K562 (cell line): ENCODE data around the gene IQCN. TPM values are rescaled to one million over a fixed set of nuclear protein-coding genes. Genes with fewer than 3 reads are reported as not detected.

Source experiments
- HCFC1 ChIP-seq: IDR thresholded peaks from 2 replicates; pipeline ENCODE4 v1.6.1; 2012; ENCODE audit warnings: low read depth, low read length, improper control_type of control experiment
- MTA3 ChIP-seq: fragments of 450-650 bp; formaldehyde crosslinking; IDR thresholded peaks from 2 replicates; pipeline ENCODE4 v1.6.1; 2017; ENCODE audit warnings: mild to moderate bottlenecking, borderline replicate concordance
- PYGO2 ChIP-seq: fragments of 450-650 bp; IDR thresholded peaks from 2 replicates; pipeline ENCODE4 v1.6.1; 2016; ENCODE audit warnings: mild to moderate bottlenecking, missing genetic modification characterization, moderate library complexity, missing compliant biosample characterization
- SIX5 ChIP-seq, 2 experiments: IDR thresholded peaks; 2 replicates each; pipeline ENCODE4 v1.6.1; 2011; ENCODE audit warnings: low read length in 2 of 2, borderline replicate concordance in 1 of 2, low read depth in 1 of 2, mild to moderate bottlenecking in 1 of 2, moderate library complexity in 1 of 2; ENCODE audit not compliant: insufficient read depth in 1 of 2
- ZNF253 ChIP-seq: fragments of 250-450 bp; sonication (Bioruptor Pico); conservative IDR thresholded peaks from 2 replicates; pipeline ENCODE4 v1.6.1; 2021; ENCODE audit warnings: mild to moderate bottlenecking
- polyA plus RNA-seq, 8 experiments: library from polyadenylated mRNA; depleted of rRNA in 4 of 8; stranded (reverse) in 5 of 8; unstranded in 3 of 8; fragments of >200 nt; fragmentation: Nextera tagmentation in 2 of 8; fragmentation: Illumina TruSeq in 1 of 8; extraction: Ambion mirVana in 2 of 8; extraction: Trizol in 1 of 8; gene quantifications; 2 replicates each; pipeline versions ENCODE4 v1.2.1 to v1.2.3, GENCODE V29; 2011 to 2014; ENCODE audit warnings: inconsistent platforms in 1 of 8, missing spikeins in 1 of 8
- total RNA-seq, 7 experiments: library from RNA; depleted of rRNA in 6 of 7; stranded (reverse); fragments of >200 nt in 6 of 7; fragmentation: Illumina TruSeq in 2 of 7; extraction: Trizol in 2 of 7; gene quantifications; 2 replicates each; pipeline versions ENCODE4 v1.2.1 to v1.2.3, GENCODE V29; 2011 to 2021; ENCODE audit warnings: low replicate concordance in 1 of 7
- TF ChIP-seq, protein P1 (sequence below): fragments of 450-650 bp; IDR thresholded peaks from 2 replicates; pipeline ENCODE4 v1.6.1; 2016; ENCODE audit warnings: mild to moderate bottlenecking, moderate library complexity
- TF ChIP-seq, protein P2 (sequence below): fragments of 200-800 bp; sonication (Bioruptor generic); IDR thresholded peaks from 2 replicates; pipeline ENCODE4 v1.6.1; 2017; ENCODE audit warnings: missing genetic modification characterization, missing compliant biosample characterization
- TF ChIP-seq, protein P3 (sequence below): sonication (generic); formaldehyde crosslinking; IDR thresholded peaks from 2 replicates; pipeline ENCODE4 v1.8.1; 2023; ENCODE audit warnings: mild to moderate bottlenecking, missing genetic modification reagents

IQCN gene
- total and polyA plus RNA-seq, 9 of the 15 experiments (the other 6 are each of a cell fraction or from before 2014, with no cell fraction given), result 0.01 to 0.07 (median 0.04) TPM; not detected in 3

DNA sequence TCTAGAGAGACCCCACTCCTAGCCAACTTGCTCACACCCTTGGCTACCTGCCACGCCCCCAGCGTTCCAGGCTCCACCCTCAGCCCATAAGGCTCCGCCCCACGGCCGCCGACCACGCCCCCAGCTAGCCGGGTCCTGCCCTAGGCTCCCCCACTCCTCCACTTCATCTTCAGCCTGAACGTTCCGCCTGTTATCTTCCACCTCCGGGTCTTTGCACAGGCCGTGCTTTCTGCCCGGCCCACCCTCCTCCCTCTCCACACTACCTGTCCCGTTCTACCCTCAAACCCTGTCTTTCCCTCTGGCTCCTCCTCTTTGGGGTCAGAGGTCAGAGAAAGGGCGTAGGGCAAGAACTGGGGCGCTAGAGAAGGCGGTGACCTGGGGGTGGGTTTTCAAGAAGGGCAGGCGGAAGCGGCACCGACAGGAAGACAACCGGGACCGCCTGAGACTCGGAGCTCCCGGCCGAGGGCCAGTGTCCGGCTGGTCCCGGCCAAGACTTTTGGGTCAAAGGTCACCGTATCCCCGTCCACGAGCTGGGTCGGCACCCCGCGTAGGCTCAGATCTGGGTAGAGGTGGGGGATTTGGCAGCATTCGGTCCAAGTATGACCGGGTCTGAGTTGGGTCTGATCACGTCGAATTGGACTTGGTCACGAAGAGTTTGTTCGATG, 50.3 kb downstream of the IQCN start (continued):
- TF ChIP-seq, protein P1, sequence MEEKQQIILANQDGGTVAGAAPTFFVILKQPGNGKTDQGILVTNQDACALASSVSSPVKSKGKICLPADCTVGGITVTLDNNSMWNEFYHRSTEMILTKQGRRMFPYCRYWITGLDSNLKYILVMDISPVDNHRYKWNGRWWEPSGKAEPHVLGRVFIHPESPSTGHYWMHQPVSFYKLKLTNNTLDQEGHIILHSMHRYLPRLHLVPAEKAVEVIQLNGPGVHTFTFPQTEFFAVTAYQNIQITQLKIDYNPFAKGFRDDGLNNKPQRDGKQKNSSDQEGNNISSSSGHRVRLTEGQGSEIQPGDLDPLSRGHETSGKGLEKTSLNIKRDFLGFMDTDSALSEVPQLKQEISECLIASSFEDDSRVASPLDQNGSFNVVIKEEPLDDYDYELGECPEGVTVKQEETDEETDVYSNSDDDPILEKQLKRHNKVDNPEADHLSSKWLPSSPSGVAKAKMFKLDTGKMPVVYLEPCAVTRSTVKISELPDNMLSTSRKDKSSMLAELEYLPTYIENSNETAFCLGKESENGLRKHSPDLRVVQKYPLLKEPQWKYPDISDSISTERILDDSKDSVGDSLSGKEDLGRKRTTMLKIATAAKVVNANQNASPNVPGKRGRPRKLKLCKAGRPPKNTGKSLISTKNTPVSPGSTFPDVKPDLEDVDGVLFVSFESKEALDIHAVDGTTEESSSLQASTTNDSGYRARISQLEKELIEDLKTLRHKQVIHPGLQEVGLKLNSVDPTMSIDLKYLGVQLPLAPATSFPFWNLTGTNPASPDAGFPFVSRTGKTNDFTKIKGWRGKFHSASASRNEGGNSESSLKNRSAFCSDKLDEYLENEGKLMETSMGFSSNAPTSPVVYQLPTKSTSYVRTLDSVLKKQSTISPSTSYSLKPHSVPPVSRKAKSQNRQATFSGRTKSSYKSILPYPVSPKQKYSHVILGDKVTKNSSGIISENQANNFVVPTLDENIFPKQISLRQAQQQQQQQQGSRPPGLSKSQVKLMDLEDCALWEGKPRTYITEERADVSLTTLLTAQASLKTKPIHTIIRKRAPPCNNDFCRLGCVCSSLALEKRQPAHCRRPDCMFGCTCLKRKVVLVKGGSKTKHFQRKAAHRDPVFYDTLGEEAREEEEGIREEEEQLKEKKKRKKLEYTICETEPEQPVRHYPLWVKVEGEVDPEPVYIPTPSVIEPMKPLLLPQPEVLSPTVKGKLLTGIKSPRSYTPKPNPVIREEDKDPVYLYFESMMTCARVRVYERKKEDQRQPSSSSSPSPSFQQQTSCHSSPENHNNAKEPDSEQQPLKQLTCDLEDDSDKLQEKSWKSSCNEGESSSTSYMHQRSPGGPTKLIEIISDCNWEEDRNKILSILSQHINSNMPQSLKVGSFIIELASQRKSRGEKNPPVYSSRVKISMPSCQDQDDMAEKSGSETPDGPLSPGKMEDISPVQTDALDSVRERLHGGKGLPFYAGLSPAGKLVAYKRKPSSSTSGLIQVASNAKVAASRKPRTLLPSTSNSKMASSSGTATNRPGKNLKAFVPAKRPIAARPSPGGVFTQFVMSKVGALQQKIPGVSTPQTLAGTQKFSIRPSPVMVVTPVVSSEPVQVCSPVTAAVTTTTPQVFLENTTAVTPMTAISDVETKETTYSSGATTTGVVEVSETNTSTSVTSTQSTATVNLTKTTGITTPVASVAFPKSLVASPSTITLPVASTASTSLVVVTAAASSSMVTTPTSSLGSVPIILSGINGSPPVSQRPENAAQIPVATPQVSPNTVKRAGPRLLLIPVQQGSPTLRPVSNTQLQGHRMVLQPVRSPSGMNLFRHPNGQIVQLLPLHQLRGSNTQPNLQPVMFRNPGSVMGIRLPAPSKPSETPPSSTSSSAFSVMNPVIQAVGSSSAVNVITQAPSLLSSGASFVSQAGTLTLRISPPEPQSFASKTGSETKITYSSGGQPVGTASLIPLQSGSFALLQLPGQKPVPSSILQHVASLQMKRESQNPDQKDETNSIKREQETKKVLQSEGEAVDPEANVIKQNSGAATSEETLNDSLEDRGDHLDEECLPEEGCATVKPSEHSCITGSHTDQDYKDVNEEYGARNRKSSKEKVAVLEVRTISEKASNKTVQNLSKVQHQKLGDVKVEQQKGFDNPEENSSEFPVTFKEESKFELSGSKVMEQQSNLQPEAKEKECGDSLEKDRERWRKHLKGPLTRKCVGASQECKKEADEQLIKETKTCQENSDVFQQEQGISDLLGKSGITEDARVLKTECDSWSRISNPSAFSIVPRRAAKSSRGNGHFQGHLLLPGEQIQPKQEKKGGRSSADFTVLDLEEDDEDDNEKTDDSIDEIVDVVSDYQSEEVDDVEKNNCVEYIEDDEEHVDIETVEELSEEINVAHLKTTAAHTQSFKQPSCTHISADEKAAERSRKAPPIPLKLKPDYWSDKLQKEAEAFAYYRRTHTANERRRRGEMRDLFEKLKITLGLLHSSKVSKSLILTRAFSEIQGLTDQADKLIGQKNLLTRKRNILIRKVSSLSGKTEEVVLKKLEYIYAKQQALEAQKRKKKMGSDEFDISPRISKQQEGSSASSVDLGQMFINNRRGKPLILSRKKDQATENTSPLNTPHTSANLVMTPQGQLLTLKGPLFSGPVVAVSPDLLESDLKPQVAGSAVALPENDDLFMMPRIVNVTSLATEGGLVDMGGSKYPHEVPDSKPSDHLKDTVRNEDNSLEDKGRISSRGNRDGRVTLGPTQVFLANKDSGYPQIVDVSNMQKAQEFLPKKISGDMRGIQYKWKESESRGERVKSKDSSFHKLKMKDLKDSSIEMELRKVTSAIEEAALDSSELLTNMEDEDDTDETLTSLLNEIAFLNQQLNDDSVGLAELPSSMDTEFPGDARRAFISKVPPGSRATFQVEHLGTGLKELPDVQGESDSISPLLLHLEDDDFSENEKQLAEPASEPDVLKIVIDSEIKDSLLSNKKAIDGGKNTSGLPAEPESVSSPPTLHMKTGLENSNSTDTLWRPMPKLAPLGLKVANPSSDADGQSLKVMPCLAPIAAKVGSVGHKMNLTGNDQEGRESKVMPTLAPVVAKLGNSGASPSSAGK, result no peak
- TF ChIP-seq, protein P2, sequence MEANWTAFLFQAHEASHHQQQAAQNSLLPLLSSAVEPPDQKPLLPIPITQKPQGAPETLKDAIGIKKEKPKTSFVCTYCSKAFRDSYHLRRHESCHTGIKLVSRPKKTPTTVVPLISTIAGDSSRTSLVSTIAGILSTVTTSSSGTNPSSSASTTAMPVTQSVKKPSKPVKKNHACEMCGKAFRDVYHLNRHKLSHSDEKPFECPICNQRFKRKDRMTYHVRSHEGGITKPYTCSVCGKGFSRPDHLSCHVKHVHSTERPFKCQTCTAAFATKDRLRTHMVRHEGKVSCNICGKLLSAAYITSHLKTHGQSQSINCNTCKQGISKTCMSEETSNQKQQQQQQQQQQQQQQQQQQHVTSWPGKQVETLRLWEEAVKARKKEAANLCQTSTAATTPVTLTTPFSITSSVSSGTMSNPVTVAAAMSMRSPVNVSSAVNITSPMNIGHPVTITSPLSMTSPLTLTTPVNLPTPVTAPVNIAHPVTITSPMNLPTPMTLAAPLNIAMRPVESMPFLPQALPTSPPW, result peak; percentile 72
- TF ChIP-seq ZNF253 (CRISPR knock-in tag), result no peak
- TF ChIP-seq HCFC1, result peak; percentile 61; the same call in 1 of the 2 replicates
- peak; percentile 95 for TF ChIP-seq MTA3
- TF ChIP-seq, protein P3, sequence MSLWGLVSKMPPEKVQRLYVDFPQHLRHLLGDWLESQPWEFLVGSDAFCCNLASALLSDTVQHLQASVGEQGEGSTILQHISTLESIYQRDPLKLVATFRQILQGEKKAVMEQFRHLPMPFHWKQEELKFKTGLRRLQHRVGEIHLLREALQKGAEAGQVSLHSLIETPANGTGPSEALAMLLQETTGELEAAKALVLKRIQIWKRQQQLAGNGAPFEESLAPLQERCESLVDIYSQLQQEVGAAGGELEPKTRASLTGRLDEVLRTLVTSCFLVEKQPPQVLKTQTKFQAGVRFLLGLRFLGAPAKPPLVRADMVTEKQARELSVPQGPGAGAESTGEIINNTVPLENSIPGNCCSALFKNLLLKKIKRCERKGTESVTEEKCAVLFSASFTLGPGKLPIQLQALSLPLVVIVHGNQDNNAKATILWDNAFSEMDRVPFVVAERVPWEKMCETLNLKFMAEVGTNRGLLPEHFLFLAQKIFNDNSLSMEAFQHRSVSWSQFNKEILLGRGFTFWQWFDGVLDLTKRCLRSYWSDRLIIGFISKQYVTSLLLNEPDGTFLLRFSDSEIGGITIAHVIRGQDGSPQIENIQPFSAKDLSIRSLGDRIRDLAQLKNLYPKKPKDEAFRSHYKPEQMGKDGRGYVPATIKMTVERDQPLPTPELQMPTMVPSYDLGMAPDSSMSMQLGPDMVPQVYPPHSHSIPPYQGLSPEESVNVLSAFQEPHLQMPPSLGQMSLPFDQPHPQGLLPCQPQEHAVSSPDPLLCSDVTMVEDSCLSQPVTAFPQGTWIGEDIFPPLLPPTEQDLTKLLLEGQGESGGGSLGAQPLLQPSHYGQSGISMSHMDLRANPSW, result no peak
- TF ChIP-seq PYGO2 (tag), result no peak
- no peak for TF ChIP-seq SIX5 (IDR thresholded peaks at IDR 0.05; ENCODE audit: borderline replicate concordance in 1 of 2, insufficient read depth in 1 of 2, low read depth in 1 of 2, low read length in 2 of 2)
